OCI-LY3 (cell line): ENCODE measurements around the gene UNC13B.
A peak's percentile ranks its signal among the peaks of the same experiment; 100 is the strongest.

Experiments used
- H2AFZ ChIP-seq: fragments of 200-600, 300-600 bp; shearing (Covaris generic); 2 replicates; pipeline ENCODE4 v1.6.0; 2014; ENCODE audit warnings: antibody characterized with exemption, low read depth, low read length
- H3K27ac ChIP-seq: fragments of 200-600, 300-600 bp; sonication (generic); 2 replicates; pipeline ENCODE4 v1.5.1; 2014; ENCODE audit warnings: mild to moderate bottlenecking, low read length, moderate library complexity, mixed read lengths
- H3K27me3 ChIP-seq: fragments of 200-600, 300-600 bp; sonication (generic); 2 replicates; pipeline ENCODE4 v1.6.1; 2014; ENCODE audit warnings: low read depth, low read length, mixed read lengths
- H3K36me3 ChIP-seq: fragments of 200-600, 300-600 bp; sonication (generic); replicated peaks from 2 replicates; pipeline ENCODE3; 2014; ENCODE audit warnings: low read depth, low read length, mixed read lengths
- H3K4me1 ChIP-seq: fragments of 300-600, 200-600 bp; sonication (generic); 2 replicates; pipeline ENCODE4 v1.6.1; 2014; ENCODE audit warnings: low read length, mixed read lengths
- H3K4me2 ChIP-seq: fragments of 200-600, 300-600 bp; sonication (generic); 2 replicates; pipeline ENCODE4 v1.6.1; 2014; ENCODE audit warnings: low read length, mixed read lengths
- H3K4me3 ChIP-seq: fragments of 300-600, 200-600 bp; sonication (generic); 2 replicates; pipeline ENCODE4 v1.5.1; 2014; ENCODE audit warnings: antibody characterized with exemption, mild to moderate bottlenecking, low read length, moderate library complexity
- H3K79me2 ChIP-seq: fragments of 300-600, 200-600 bp; shearing (Covaris generic); 2 replicates; pipeline ENCODE4 v1.6.1; 2014; ENCODE audit warnings: mild to moderate bottlenecking, low read length, mixed read lengths
- H3K9ac ChIP-seq: fragments of 300-600, 200-600 bp; shearing (Covaris generic); 2 replicates; pipeline ENCODE4 v1.6.0; 2014; ENCODE audit warnings: mild to moderate bottlenecking, low read length, moderate library complexity
- H3K9me3 ChIP-seq: fragments of 200-600, 300-600 bp; shearing (Covaris generic); 2 replicates; pipeline ENCODE4 v1.6.1; 2014; ENCODE audit warnings: low read length, mixed read lengths; ENCODE audit not compliant: insufficient read depth
- H4K20me1 ChIP-seq: fragments of 200-600, 300-600 bp; sonication (generic); 2 replicates; pipeline ENCODE4 v1.6.1; 2016; ENCODE audit warnings: low read length, mixed read lengths; ENCODE audit not compliant: insufficient read depth
- EZH2phosphoT487 ChIP-seq: fragments of 200-600 bp; shearing (Covaris generic); IDR thresholded peaks from 2 replicates; pipeline ENCODE4 v1.6.1; 2018; ENCODE audit warnings: antibody characterized with exemption, mixed run types, low read depth
- TF ChIP-seq, protein P1 (sequence below): fragments of 200-600, 300-600 bp; sonication (generic); IDR thresholded peaks from 2 replicates; pipeline ENCODE4 v1.5.1; 2014; ENCODE audit warnings: antibody characterized with exemption, low read length, low read depth

The UNC13B gene

DNA sequence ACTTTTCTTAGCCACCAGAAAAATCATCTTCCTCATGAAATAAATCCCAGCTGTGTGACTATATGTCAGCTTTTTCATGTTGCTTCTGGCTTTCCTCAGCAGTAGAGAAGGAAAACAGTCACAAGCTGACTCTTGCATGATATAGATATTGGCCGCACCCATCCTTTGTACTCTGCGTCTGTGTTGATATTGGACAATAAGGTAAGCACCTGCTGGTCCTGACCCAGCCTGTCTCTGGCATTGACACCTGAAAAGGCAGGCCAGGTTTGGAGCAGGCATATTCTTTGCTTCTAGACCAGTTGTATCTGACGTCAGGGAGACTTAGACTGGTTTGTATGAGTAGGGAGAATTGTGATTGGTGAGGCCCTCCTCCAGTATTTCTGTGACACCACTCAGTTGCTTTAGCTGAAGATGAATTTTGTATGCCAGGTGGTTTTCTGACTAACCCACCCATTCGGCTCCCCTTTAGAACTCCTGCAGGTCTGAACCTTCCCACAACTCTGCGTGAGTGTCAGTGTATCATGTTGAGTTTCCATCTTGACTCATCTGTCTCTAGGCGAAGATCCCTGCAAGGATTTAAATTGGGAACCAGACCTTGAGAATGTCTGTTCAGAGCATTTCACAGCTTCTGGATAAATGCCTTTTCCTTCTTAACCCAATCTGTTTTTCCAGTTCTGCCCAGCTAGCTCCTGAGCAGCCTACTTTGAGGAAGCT, 176.9 kb downstream of the UNC13B start:
- Histone ChIP-seq H3K9ac (no peak overlapping the region), H3K4me1 (peaks cover 18% of the 10 kb centered on the region), H3K36me3 (no peaks in the 10 kb centered on the region), H3K4me2 (no peak overlapping the region), H3K27ac (no peak overlapping the region), H3K79me2 (no peaks in the 10 kb centered on the region), H3K9me3 (no peaks in the 10 kb centered on the region), H3K4me3 (no peak overlapping the region), H4K20me1 (no peaks in the 10 kb centered on the region), H2AFZ (no peak overlapping the region), H3K27me3 (peaks cover 9% of the 10 kb centered on the region; the same call in 1 of the 2 replicates)
- TF ChIP-seq, protein P1, sequence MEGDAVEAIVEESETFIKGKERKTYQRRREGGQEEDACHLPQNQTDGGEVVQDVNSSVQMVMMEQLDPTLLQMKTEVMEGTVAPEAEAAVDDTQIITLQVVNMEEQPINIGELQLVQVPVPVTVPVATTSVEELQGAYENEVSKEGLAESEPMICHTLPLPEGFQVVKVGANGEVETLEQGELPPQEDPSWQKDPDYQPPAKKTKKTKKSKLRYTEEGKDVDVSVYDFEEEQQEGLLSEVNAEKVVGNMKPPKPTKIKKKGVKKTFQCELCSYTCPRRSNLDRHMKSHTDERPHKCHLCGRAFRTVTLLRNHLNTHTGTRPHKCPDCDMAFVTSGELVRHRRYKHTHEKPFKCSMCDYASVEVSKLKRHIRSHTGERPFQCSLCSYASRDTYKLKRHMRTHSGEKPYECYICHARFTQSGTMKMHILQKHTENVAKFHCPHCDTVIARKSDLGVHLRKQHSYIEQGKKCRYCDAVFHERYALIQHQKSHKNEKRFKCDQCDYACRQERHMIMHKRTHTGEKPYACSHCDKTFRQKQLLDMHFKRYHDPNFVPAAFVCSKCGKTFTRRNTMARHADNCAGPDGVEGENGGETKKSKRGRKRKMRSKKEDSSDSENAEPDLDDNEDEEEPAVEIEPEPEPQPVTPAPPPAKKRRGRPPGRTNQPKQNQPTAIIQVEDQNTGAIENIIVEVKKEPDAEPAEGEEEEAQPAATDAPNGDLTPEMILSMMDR = no peak

DNA sequence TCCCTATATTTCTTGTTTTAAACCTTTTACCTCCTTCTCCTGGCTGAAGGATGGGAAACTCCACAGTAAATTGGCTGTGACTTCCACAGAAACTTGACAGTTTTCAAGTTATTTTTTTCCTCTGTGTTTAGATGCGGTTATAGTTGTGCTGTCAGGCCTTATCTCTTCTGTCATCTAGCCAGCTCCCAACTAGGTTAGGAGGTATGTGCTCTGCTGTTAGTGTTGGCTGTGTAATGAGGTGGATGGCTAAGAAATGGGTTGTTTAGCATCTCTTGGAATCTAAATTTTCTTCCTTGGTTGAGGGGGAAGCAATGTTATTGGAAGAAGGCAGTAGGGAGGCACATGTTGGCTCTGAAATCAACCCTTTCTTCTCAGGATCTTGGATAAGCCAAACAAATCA, 178.2 kb downstream of the UNC13B start:
- Histone ChIP-seq H3K79me2 (no peaks in the 10 kb centered on the region), H3K36me3 (no peaks in the 10 kb centered on the region), H3K9ac (no peak overlapping the region), H3K27ac (no peak overlapping the region), H3K4me3 (no peak overlapping the region), H3K4me1 (peaks cover 18% of the 10 kb centered on the region), H2AFZ (no peak overlapping the region), H3K9me3 (no peaks in the 10 kb centered on the region), H3K27me3 (peaks cover 9% of the 10 kb centered on the region; the same call in 1 of the 2 replicates), H4K20me1 (no peaks in the 10 kb centered on the region), H3K4me2 (no peak overlapping the region)
- TF ChIP-seq, protein P1 = no peak

GRCh38 chr9:35341021-35341420, 179.2 kb downstream of the UNC13B start:
- H3K27me3 ChIP-seq = peaks cover 9% of the 10 kb centered on the region; the same call in 1 of the 2 replicates
- no peaks in the 10 kb centered on the region for H3K79me2 ChIP-seq
- H3K36me3 ChIP-seq = no peaks in the 10 kb centered on the region
- H3K4me1 ChIP-seq = peaks cover 18% of the 10 kb centered on the region
- no peaks in the 10 kb centered on the region for H4K20me1 ChIP-seq
- H3K4me3 ChIP-seq = peak overlapping the region; percentile 28
- H3K9me3 ChIP-seq = no peaks in the 10 kb centered on the region
- no peak overlapping the region for H3K9ac ChIP-seq
- TF ChIP-seq, protein P1 = no peak
- TF ChIP-seq EZH2phosphoT487 = no peak
- H2AFZ ChIP-seq = no peak overlapping the region; the same call in 1 of the 2 replicates
- no peak overlapping the region for H3K27ac ChIP-seq
- peak overlapping the region; percentile 66 for H3K4me2 ChIP-seq

GRCh38 chr9:35341585-35341984, 179.8 kb downstream of the UNC13B start:
- Histone ChIP-seq H3K4me2 (peak overlapping the region; percentile 66), H3K4me3 (peak overlapping the region; percentile 28), H3K9me3 (no peaks in the 10 kb centered on the region), H3K9ac (no peak overlapping the region), H2AFZ (no peak overlapping the region; the same call in 1 of the 2 replicates), H3K27me3 (peaks cover 9% of the 10 kb centered on the region; the same call in 1 of the 2 replicates), H3K27ac (no peak overlapping the region), H4K20me1 (no peaks in the 10 kb centered on the region), H3K79me2 (no peaks in the 10 kb centered on the region), H3K36me3 (no peaks in the 10 kb centered on the region), H3K4me1 (peaks cover 18% of the 10 kb centered on the region)
- TF ChIP-seq, protein P1 = no peak
- no peak for TF ChIP-seq EZH2phosphoT487
